ENCODE results near the gene TANC1.
"Not testable (repeated sequence)": the region's sequence is repeated elsewhere in the genome, so short reads cannot be mapped to it uniquely, and the experiment has no call there.

Gene TANC1

DNA sequence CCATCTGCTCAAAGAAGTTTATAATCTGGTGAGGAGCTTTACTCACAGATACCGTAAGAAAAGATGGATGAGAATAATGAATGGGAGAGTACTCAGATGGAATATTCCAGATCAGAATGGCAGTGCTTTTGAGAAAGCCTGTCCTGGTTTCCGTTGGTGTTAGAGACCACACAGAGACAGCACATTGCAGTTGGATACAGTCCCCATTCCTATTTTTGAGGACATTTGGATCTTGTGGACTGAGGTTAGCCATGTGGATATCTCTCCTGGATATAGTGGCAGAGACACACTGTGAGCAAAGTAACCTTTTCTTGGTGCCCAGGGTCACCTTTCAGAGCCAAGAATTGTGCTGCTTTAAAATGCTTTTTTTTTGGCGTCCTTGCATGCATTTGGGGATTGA is 63.7 kb downstream of the TANC1 start:
- DNase-seq = no peak
- no peak for ATAC-seq (replicated peaks)
- H3K4me1 Mint-ChIP-seq (ENCODE audit: low read depth in 2 of 2) = no peaks in the 10 kb centered on the region
- H3K9me3 Mint-ChIP-seq = no peaks in the 10 kb centered on the region
- H3K27me3 Mint-ChIP-seq = peaks cover 0 to 10% of the 10 kb centered on the region in 2 donors
- H3K4me3 Mint-ChIP-seq = no peak overlapping the region
- H3K36me3 Mint-ChIP-seq (ENCODE audit: insufficient read depth) = no peaks in the 10 kb centered on the region
- no peak overlapping the region for H3K27ac Mint-ChIP-seq

- peaks cover 0 to 6% of the 10 kb centered on the region in 2 donors for H3K27me3 Mint-ChIP-seq
- ATAC-seq (replicated peaks) = no peak
- H3K36me3 Mint-ChIP-seq (ENCODE audit: insufficient read depth) = no peaks in the 10 kb centered on the region
- no peaks in the 10 kb centered on the region for H3K4me1 Mint-ChIP-seq (ENCODE audit: low read depth in 2 of 2)
- H3K9me3 Mint-ChIP-seq = no peaks in the 10 kb centered on the region
- H3K27ac Mint-ChIP-seq = no peak overlapping the region
- H3K4me3 Mint-ChIP-seq = no peak overlapping the region
- no peak for DNase-seq
Observed at GRCh38 chr2:159032580-159032979, 64.1 kb downstream of the TANC1 start.

GRCh38 chr2:159034713-159035112 is 66.3 kb downstream of the TANC1 start:
- DNase-seq = no peak
- no peak overlapping the region for H3K4me3 Mint-ChIP-seq
- H3K36me3 Mint-ChIP-seq (ENCODE audit: insufficient read depth) = no peaks in the 10 kb centered on the region
- H3K27me3 Mint-ChIP-seq = no peaks in the 10 kb centered on the region
- H3K27ac Mint-ChIP-seq = no peak overlapping the region
- no peak for ATAC-seq (replicated peaks)
- H3K4me1 Mint-ChIP-seq (ENCODE audit: low read depth in 2 of 2) = no peaks in the 10 kb centered on the region
- H3K9me3 Mint-ChIP-seq = peaks cover 0 to 2% of the 10 kb centered on the region in 2 donors

GRCh38 chr2:159035790-159036411 is 67.5 kb downstream of the TANC1 start:
- H3K4me3 Mint-ChIP-seq = no peak overlapping the region
- H3K4me1 Mint-ChIP-seq (ENCODE audit: low read depth in 2 of 2) = no peaks in the 10 kb centered on the region
- H3K27me3 Mint-ChIP-seq = peaks cover 0 to 9% of the 10 kb centered on the region in 2 donors
- H3K36me3 Mint-ChIP-seq (ENCODE audit: insufficient read depth) = no peaks in the 10 kb centered on the region
- DNase-seq (peak in 2 of 3 experiments; percentile 17 to 29), ATAC-seq (replicated peaks) (peak; percentile 70)
- peaks cover 0 to 2% of the 10 kb centered on the region in 2 donors for H3K9me3 Mint-ChIP-seq
- no peak overlapping the region for H3K27ac Mint-ChIP-seq

- H3K36me3 Mint-ChIP-seq (ENCODE audit: insufficient read depth); H3K4me1 Mint-ChIP-seq (ENCODE audit: low read depth in 2 of 2); ATAC-seq (replicated peaks); H3K27ac Mint-ChIP-seq; H3K9me3 Mint-ChIP-seq; DNase-seq; H3K4me3 Mint-ChIP-seq: not testable (repeated sequence)
- peaks cover 0 to 11% of the 10 kb centered on the region in 2 donors for H3K27me3 Mint-ChIP-seq
Observed at GRCh38 chr2:159036461-159036860, 68.0 kb downstream of the TANC1 start.

GRCh38 chr2:159041328-159041727 is 72.9 kb downstream of the TANC1 start:
- H3K36me3 Mint-ChIP-seq (ENCODE audit: insufficient read depth); ATAC-seq (replicated peaks); H3K4me1 Mint-ChIP-seq (ENCODE audit: low read depth in 2 of 2); H3K4me3 Mint-ChIP-seq; H3K9me3 Mint-ChIP-seq; H3K27ac Mint-ChIP-seq; DNase-seq: not testable (repeated sequence)
- H3K27me3 Mint-ChIP-seq = peaks cover 15 to 33% of the 10 kb centered on the region in 2 donors

DNA sequence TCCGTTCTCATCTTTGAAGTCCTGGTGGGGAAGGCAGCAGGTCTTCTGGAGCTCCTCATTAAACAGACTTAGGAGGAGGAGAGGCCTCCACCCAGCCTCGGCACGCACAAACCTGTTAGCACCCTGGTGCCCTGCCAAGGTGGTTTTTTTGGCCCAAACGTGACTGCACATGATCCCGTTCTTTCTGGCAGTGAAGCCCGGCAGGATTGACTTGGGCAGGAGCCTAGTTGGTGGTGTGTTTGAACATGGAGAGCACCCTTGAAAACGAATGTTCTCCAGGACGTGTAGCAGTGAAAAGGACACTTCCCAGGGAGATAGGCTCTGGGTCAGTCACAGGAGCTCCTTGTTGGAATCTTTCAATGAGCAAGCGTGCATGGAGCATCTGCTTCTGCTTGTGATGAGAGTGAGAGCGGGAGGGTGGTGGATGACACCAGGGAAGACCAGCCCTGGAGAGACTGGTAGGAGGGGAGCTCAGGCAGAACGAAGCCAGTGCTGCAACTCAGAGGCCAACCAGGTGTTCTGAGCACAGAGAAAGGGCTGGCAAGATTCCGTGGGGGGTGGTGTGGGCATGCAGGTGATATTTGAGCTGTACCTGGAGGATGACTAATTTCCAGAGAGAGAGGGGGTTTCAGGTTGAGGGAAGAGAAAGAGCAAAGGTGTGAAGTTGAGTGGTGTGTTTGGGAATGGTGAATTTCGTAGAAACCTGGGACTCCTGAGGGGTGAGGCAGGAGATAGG is 73.8 kb downstream of the TANC1 start:
- H3K36me3 Mint-ChIP-seq (ENCODE audit: insufficient read depth) = no peaks in the 10 kb centered on the region
- H3K27ac Mint-ChIP-seq = no peak overlapping the region
- H3K4me3 Mint-ChIP-seq = no peak overlapping the region
- no peaks in the 10 kb centered on the region for H3K4me1 Mint-ChIP-seq (ENCODE audit: low read depth in 2 of 2)
- no peak for ATAC-seq (replicated peaks)
- H3K9me3 Mint-ChIP-seq = peaks cover 0 to 2% of the 10 kb centered on the region in 2 donors
- H3K27me3 Mint-ChIP-seq = peaks cover 15 to 40% of the 10 kb centered on the region in 2 donors
- no peak for DNase-seq

GRCh38 chr2:159043710-159044109 is 75.3 kb downstream of the TANC1 start:
- no peaks in the 10 kb centered on the region for H3K36me3 Mint-ChIP-seq (ENCODE audit: insufficient read depth)
- H3K4me3 Mint-ChIP-seq = no peak overlapping the region
- no peak overlapping the region for H3K27ac Mint-ChIP-seq
- DNase-seq (no peak), ATAC-seq (replicated peaks) (no peak)
- H3K4me1 Mint-ChIP-seq (ENCODE audit: low read depth in 2 of 2) = no peaks in the 10 kb centered on the region
- peaks cover 15 to 41% of the 10 kb centered on the region in 2 donors for H3K27me3 Mint-ChIP-seq
- no peaks in the 10 kb centered on the region for H3K9me3 Mint-ChIP-seq

DNA sequence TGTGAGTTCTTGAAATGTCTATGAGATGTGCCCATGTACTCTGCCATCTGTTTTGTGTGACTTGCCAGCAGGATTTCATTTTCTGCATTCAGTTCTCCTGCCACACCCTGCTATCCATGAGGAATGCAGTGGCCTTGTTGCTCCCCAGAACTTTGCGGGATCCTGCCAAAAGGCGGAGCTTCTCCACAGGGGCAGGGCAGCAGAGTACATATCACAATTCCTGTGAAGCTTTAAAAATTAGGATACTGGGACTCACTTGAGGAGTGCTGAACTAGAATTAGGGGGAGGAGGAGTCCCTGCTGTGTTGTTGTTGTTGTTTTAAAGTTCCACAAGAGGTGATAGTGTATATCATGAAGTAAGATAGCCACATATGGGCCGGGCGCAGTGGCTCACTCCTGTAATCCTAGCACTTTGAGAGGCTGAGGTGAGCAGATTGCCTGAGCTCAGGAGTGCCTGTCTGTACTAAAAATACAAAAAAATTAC is 76.4 kb downstream of the TANC1 start:
- no peak for ATAC-seq (replicated peaks)
- Mint-ChIP-seq H3K36me3 (ENCODE audit: insufficient read depth) (no peaks in the 10 kb centered on the region), H3K4me3 (no peak overlapping the region), H3K27ac (no peak overlapping the region), H3K27me3 (peaks cover 24 to 51% of the 10 kb centered on the region in 2 donors), H3K9me3 (no peaks in the 10 kb centered on the region), H3K4me1 (ENCODE audit: low read depth in 2 of 2) (no peaks in the 10 kb centered on the region)
- no peak for DNase-seq

DNA sequence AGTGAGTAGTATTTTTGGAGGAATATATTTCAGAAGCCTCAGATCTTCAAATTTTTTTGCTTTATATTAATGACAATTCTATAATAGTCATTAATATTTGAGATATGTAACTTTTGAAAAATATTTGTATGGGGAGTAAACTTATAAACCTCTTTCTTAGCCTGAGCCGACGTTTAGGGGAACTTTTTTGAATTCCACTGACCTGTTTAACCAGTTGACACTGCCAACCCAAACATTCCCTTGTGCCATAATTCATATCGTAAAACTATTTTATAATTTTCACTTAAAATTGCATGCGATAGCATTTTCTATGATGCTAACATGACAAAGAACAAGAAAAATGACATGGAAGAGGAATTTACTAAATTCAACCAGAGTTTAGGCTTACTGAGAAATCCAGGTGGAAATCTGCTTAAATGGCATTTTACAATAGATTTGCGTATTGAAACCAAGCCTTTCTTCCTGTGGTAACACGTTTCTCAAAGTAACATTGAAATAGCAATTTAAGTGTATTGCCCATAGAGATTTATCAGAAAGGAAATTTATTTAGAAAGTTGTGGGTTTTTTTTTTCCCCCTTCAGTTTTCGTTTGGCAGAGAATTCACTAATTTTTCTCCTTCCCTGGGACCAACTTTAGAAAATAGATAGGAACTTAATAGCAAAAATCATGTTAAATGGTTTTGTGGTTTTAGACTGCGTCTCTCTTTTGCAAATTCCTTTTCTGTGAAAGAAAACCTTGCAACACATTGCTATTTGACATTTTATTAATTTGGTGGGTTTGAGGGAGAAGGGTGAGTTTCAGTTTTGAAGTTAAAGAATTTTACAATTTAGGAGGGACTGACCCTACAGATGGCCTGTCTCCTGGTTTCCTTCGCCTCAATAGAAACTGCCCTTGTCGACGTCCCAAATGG is 77.4 kb downstream of the TANC1 start:
- no peaks in the 10 kb centered on the region for H3K36me3 Mint-ChIP-seq (ENCODE audit: insufficient read depth)
- H3K27me3 Mint-ChIP-seq = peaks cover 24 to 42% of the 10 kb centered on the region in 2 donors

DNA sequence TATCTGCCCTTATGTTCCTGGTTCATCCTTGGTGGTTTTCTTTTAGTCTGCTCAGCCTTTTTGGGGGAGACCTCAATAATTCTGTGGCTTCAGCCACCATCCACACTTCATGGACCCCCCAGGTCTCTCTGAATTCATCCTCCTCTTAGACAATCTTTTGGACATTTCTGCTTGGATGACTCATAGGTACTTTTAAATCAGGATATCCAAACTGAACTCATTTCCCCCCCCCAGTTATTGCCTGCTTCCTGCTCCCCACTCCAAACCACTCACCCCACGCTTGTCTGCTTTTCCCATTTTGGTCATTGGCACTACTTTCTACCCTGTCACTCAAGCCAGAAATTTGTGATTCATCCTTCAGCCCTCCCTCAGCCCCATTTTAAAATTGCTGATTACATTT is 78.5 kb downstream of the TANC1 start:
- DNase-seq = no peak
- H3K9me3 Mint-ChIP-seq = no peaks in the 10 kb centered on the region
- ATAC-seq (replicated peaks) = no peak

More for the DNA sequence above, 77.4 kb downstream of the TANC1 start:
- H3K4me3 Mint-ChIP-seq = no peak overlapping the region
- ATAC-seq (replicated peaks) (no peak), DNase-seq (no peak)
- no peaks in the 10 kb centered on the region for H3K9me3 Mint-ChIP-seq
- no peak overlapping the region for H3K27ac Mint-ChIP-seq
- H3K4me1 Mint-ChIP-seq (ENCODE audit: low read depth in 2 of 2) = no peaks in the 10 kb centered on the region

GRCh38 chr2:159050426-159050825 is 82.0 kb downstream of the TANC1 start:
- no peak overlapping the region for H3K4me3 Mint-ChIP-seq
- no peak overlapping the region for H3K27ac Mint-ChIP-seq
- no peak for DNase-seq
- H3K9me3 Mint-ChIP-seq = no peaks in the 10 kb centered on the region
- H3K36me3 Mint-ChIP-seq (ENCODE audit: insufficient read depth) = no peaks in the 10 kb centered on the region
- H3K27me3 Mint-ChIP-seq = peaks cover 17 to 23% of the 10 kb centered on the region in 2 donors
- no peaks in the 10 kb centered on the region for H3K4me1 Mint-ChIP-seq (ENCODE audit: low read depth in 2 of 2)
- no peak for ATAC-seq (replicated peaks)

More for the DNA sequence above, 78.5 kb downstream of the TANC1 start:
- Mint-ChIP-seq H3K4me3 (no peak overlapping the region), H3K27me3 (peaks cover 19 to 43% of the 10 kb centered on the region in 2 donors), H3K27ac (no peak overlapping the region), H3K4me1 (ENCODE audit: low read depth in 2 of 2) (no peaks in the 10 kb centered on the region), H3K36me3 (ENCODE audit: insufficient read depth) (no peaks in the 10 kb centered on the region)

DNA sequence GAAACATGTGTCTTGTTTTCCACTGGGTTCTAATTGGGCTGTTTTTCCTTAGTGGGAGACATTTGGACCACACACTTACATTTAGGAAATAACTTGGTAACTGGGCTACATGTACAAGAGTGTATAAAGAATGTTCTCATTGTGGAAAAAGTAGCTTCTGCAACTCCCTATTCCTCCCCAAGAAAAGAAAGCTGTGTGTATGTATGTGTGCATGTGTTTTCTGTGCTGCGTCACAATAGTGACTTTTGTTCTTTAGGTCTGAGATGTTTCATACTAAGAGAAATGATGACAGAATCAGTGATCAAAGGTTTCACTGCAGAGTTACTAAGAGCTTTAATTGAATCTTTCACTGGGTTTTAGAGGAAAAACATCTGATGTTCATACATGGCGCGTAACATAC is 82.7 kb downstream of the TANC1 start:
- DNase-seq (no peak), ATAC-seq (replicated peaks) (no peak)
- H3K4me3 Mint-ChIP-seq = no peak overlapping the region
- H3K4me1 Mint-ChIP-seq (ENCODE audit: low read depth in 2 of 2) = no peaks in the 10 kb centered on the region
- no peaks in the 10 kb centered on the region for H3K36me3 Mint-ChIP-seq (ENCODE audit: insufficient read depth)
- no peak overlapping the region for H3K27ac Mint-ChIP-seq
- peaks cover 17 to 23% of the 10 kb centered on the region in 2 donors for H3K27me3 Mint-ChIP-seq
- no peaks in the 10 kb centered on the region for H3K9me3 Mint-ChIP-seq
